ENCODE measurements around the gene LCN9.
"Not testable (repeated sequence)": the region's sequence is repeated elsewhere in the genome, so short reads cannot be mapped to it uniquely, and the experiment has no call there.

The LCN9 gene

GRCh38 chr9:135647884-135648283, 15.2 kb upstream of the LCN9 start:
- no peak for DNase-seq (ENCODE audit: low read depth in 2 of 2)

DNA sequence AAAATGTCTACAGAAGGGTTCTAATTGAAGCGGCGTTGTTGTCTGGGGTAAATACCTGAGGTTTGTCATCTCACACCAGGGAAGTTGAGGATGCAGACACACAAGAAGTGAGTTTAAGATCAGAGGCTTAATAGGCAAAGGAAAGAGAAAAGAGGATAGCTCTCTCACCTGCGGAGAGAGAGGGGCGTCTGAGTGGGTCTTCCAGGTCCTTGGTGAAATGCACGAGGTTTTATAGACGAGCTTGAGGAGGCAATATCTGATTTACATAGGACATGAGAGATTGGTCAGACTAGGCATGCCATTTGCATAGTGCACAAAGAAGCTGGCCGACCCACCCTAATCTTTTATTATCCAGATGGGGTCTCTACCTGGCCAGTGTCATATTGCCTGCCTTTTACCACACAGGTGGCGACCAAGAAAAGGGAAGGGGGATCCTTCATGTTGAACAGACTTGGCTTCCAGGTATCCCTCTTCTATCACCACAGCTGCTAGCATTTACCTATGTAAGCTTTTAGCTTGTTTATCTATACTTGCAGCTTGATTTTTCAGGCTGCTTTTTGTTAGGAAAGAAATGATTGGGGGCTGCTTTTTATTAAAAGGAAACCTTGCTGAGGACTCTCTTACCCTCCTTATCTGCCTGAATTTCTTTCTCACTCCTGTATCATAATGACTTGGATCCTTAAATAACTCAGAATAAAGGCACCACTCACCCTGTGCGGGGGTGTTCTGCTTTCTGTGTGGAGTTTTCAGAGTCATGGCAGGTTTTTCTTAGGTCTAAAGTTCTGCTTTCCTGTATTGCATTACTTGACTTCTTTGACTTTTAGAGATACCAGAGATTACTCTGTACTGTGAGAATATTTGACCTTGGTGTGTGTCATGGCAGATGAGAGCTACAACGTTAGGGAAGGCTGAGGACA, 14.4 kb upstream of the LCN9 start:
- no peak for DNase-seq (ENCODE audit: low read depth in 2 of 2)

GRCh38 chr9:135649508-135649907, 13.6 kb upstream of the LCN9 start:
- no peak for DNase-seq (ENCODE audit: low read depth in 2 of 2)

DNA sequence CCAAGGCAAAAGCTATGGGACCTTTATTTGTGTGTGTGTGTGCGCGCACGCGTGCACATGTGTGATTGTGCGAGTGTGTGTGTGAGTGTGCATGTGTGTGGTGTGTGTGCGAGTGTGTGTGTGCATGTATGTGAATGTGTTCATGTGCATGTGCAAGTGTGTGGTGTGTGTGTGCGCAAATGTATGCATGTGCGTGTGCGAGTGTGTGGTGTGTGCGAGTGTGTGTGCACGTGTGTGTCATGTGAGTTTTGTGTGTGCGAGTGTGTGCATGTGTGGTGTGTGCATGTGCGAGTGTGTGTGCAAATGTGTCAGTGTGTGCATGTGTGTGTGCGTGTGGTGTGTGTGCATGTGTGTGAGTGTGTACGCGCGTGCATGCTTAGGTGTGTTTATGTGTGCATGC, 12.7 kb upstream of the LCN9 start:
- no peak for DNase-seq (ENCODE audit: low read depth in 2 of 2)

GRCh38 chr9:135655317-135655716, 7.8 kb upstream of the LCN9 start:
- DNase-seq (ENCODE audit: low read depth in 2 of 2) = no peak

DNA sequence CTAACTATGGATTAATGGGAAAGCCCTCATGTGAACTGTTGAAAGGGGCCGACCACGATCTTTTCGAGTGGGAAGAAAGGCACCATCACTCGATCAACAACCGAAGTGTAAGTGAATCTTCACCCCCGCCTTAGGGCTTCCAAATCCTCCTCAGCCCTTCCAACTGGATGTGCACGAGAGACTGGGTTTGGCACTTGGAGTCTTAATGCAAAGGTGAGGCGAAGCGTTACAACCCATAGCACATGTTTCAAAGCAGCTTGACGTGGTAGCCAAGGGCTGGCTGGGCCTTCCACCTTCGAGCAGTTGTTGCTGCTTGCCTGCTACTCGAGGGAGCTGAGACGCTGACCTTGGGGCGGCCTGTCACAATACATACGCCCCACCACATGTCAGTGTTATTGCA, 5.7 kb upstream of the LCN9 start:
- no peak for DNase-seq (ENCODE audit: low read depth in 2 of 2)

GRCh38 chr9:135659252-135659651, 3.9 kb upstream of the LCN9 start:
- no peak for DNase-seq (ENCODE audit: low read depth in 2 of 2)

DNA sequence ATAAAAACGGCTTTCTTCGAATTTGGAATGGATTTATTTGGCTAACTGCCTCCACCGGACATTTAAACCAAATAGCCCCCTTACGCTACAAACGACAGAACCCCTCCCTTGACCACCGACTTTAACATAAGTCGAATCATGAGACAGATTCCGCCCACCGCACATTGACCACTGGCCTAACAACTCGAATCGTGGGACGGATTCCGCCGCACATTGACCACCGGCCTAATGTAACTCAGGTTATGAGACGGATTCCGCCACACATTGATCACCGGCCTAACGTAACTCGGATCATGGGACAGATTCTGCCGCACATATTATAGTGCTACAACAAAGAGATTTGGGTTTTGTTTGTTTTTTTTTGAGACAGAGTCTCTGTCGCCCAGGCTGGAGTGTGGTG, 2.7 kb upstream of the LCN9 start:
- DNase-seq (ENCODE audit: low read depth in 2 of 2) = no peak

- no peak for DNase-seq (ENCODE audit: low read depth in 2 of 2)
Observed at GRCh38 chr9:135661816-135662560, 1.1 kb upstream of the LCN9 start.

DNA sequence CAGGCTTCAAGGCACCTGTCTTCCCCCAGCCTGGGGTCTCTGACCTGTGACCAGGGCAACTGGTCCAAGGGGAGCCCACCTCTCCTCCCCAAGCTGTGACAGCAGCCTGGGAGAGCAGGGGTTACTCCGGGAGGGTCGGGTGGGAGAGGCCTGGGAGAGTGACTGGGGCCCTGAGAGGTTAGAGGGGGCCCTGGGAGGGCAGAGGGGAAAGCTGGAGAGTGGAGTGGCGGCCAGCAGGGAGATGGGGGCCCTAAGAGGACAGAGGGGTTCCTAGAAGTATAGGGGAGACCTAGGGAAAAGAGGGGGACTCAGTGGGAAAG, 302 bp downstream of the LCN9 start:
- no peak for DNase-seq (ENCODE audit: low read depth in 2 of 2)

DNA sequence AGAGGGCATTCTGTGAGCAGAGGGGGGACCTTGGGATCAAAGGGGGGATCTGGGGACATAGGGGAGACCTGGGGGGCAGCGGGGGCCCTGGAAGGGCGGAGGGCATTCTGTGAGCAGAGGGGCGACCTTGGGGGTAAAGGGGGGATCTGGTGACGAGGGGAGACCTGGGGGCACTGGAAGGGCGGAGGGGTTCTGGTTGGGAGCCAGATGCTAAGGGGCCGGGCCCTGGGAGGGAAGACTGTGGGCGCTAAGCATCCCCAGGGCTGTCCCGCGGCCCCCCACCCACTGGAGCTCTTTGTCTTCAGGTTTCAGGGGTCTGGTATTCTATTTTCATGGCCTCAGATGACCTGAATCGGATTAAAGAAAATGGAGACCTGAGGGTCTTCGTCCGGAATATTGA, 748 bp downstream of the LCN9 start:
- DNase-seq (ENCODE audit: low read depth in 2 of 2) = no peak

DNA sequence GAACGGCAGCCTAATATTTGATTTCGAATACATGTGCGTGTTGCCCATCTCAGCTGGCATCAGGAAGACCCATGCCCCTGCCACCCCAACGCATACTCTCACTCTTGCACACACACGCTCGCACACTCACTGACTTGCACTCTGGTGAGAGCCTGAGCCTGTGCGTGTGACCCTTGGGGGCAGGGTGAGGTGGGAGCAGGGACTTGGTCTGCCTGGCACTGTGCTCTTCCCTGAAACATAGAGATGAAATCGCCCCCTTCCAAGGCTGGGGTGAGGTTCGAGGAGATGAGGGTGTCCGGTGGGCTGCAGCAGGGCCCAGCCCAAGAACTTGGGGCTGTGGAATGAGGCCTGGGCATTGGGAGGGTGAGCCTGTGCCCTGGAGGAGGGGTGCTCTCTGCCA, 1.2 kb downstream of the LCN9 start:
- no peak for DNase-seq (ENCODE audit: low read depth in 2 of 2)

GRCh38 chr9:135664801-135665794, 2.0 kb downstream of the LCN9 start:
- no peak for DNase-seq (ENCODE audit: low read depth in 2 of 2)

GRCh38 chr9:135665795-135666189, 2.7 kb downstream of the LCN9 start:
- no peak for DNase-seq (ENCODE audit: low read depth in 2 of 2)

GRCh38 chr9:135666534-135667462, 3.7 kb downstream of the LCN9 start:
- no peak for DNase-seq (ENCODE audit: low read depth in 2 of 2)

DNA sequence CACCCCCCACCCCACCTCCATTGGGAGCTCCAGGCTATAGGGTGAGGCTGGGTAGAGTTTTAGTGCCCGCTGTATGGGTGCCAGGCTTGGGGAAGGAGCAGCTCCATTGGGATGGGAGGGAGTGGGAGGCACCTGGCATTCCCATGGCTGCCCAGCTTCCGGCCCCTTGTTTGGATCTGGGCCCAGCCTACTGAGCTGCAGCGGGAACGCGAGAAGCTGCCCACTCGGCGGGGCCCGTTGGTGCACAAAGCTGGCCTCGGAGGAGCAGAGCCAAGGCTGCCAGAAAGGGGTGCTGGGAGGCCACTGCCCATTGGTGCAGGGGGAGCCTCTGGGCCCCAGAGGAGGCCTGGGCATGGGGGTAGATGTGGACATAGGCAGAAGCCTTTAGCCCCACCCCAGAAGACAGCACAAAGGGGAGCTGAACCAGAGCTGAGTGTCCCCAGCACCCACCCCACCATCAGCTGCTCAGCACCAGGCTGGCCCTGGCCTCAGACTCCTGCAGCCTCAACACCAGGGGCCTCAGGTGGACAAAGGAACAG, 4.4 kb downstream of the LCN9 start:
- no peak for DNase-seq (ENCODE audit: low read depth in 2 of 2)

DNA sequence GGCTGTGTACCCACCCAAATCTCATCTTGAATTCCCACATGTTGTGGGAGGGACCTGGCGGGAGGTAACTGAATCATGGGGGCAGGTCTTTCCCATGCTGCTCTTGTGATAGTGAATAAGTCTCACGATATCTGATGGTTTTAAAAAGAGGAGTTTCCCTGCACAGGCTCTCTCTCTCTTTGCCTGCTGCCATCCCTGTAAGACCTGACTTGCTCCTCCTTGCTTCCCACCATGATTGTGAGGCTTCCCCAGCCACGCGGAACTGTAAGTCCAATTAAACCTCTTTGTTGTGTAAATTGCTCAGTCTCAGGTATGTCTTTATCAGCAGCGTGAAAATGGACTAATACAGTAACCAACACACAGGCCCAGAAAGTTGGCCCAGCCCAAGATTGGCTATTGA, 5.9 kb downstream of the LCN9 start:
- DNase-seq (ENCODE audit: low read depth in 2 of 2) = not testable (repeated sequence)

DNA sequence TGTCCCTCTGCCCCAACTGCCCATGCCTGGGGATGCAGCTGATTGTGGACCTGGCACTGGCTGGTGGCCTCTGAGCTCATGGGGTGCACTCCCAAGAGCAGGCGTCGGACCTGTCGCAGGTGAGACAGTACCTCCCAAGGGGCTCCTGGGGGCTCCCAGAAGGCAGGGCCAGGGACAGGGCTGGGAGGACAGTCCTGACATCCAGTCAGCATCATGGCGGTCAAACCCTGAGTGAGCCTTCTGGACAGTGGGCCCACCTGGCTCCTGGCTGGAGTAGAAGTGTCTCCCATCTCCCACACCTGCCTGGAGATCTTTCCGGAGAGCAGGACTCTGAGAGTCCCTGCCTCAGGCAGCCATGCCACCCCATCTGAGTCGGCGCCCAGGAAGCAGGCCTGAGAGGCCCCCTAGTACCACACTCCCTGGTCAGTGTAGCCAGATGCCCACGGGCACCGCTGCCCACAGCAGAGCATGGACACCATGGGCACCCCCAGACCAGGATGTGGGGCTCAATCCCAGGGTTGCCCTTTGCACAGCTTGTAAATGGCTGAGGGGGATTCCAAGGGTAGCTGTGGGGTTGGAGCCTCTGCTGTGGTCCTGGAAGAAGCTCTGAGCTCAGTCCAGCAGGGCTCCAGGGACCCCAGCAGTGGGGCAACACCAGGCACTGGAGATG, 6.6 kb downstream of the LCN9 start:
- no peak for DNase-seq (ENCODE audit: low read depth in 2 of 2)

DNA sequence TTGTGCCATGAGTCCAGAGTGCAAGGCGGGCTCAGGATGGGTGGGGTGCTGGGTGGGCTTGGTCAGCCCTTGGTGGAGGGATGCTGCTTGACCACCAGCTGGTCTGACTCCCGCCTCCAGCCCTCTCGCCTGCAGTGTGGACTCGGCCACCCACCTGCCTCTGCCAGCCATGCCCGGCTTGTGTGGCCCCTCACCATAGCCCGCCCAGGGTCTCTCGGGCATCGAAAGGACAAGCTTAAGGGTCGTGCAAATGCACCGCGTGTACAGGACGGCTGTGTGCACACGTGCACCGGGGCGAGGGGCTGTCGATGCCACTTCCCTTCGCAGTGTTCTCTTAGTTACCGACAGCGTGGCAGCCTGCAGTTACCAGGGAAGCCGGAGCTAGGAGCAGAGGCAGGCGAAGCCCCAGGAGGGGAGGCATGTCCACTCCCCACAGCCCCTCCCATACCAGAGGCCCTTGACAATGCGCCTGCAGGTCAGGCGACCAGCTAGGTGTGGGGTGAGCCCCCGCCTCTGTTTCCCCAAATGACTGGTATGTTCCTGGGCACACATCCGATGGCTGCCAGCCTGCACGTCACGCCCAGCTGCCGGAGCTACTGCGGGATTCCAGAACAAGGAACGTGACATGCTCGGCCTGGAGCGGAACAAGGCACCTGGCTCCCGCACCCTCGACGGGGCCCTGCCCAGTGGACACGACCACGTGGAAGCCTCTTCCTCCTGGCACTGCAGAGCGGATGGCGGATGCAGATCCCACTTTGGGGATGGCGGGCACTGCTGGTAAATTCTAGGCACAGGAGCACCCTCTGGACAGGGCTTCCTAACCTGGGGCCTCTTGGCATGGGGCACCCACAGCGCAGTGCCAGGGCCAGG, 7.8 kb downstream of the LCN9 start:
- no peak for DNase-seq (ENCODE audit: low read depth in 2 of 2)

Measured in stimulated activated CD4-positive, alpha-beta T cell treated with anti-CD3 and anti-CD28 coated beads, Interleukin-1b, Interleukin-23, amount 100 ng/mL, for 4 hours (primary cell).